GM21360 (cell line): ENCODE data around the gene PIP4K2C.
"Not testable (repeated sequence)": the region's sequence is repeated elsewhere in the genome, so short reads cannot be mapped to it uniquely, and the experiment has no call there.

ENCODE experiments used
- ATAC-seq: cut with Tn5 transposase; IDR thresholded peaks from one replicate; pipeline ENCODE4 v1.9.1; 2021; ENCODE audit warnings: mild to moderate bottlenecking, moderate library complexity; ENCODE audit not compliant: unreplicated experiment

PIP4K2C gene

GRCh38 chr12:57558864-57559263, 32.1 kb upstream of the PIP4K2C start:
- no peak for ATAC-seq

GRCh38 chr12:57560516-57560915, 30.5 kb upstream of the PIP4K2C start:
- no peak for ATAC-seq

DNA sequence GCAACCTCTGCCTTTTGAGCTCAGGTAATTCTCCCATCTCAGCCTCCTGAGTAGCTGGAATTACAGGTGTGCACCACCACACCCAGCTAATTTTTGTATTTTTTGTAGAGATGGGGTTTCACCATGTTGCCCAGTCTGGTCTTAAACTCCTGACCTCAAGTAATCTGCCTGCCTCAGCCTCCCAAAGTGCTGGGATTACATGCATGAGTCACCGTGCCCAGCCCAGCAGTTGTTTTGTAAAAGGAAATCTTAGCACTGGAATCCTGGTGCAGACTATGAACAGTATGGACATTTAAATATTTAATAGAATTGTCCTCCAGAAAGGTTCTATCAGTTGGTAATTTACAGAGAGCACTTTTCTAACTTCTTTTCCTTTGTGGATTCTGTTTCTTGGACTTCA, 29.9 kb upstream of the PIP4K2C start:
- ATAC-seq: not testable (repeated sequence)

- ATAC-seq: no peak
Measured at GRCh38 chr12:57563358-57563757, 27.6 kb upstream of the PIP4K2C start.

DNA sequence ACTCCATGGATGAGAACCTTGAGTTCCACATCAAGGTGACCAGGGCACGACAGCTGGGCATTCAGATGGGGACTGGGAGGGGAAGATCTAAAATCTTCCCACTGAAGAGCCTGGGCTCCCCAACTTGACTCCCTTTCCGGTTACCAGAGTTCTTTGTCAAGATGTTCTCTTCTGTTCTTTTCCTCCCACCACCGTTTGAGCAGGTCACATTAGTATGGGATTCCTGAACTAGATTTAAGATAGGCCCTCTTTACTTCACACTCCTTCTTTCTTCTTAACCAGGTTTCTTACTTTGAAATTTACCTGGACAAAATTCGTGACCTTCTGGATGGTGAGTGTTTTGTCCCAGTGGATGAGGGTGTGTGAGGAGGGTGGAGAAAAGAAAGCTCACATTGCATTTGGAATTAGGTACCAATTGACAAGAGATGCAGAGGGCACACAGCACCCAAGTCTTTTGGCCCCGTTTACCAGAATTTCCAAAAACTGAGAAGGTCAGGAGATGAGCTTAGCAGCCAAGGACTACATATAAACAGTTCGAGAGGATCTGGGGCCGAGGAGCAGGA, 26.7 kb upstream of the PIP4K2C start:
- ATAC-seq: no peak

DNA sequence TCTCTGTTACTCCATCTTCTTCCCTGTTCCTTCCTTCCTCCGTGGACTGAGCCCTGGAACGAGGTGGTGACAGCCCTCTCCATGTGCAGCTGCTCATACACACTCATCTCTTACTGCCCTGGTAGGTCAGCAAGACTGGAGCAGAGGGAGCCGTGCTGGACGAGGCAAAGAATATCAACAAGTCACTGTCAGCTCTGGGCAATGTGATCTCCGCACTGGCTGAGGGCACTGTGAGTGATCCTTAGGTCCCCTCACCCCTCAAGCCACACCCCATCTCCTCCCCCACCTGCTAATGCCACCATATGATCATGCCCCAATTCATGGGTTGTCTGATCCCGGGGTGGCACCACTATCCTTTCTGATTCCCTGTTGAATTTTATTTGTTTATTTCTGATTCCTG, 22.2 kb upstream of the PIP4K2C start:
- ATAC-seq: no peak

GRCh38 chr12:57569858-57570257, 21.1 kb upstream of the PIP4K2C start:
- no peak for ATAC-seq

- not testable (repeated sequence) for ATAC-seq
Measured at GRCh38 chr12:57570438-57570837, 20.6 kb upstream of the PIP4K2C start.

- no peak for ATAC-seq
Measured at GRCh38 chr12:57571926-57572762, 18.8 kb upstream of the PIP4K2C start.

DNA sequence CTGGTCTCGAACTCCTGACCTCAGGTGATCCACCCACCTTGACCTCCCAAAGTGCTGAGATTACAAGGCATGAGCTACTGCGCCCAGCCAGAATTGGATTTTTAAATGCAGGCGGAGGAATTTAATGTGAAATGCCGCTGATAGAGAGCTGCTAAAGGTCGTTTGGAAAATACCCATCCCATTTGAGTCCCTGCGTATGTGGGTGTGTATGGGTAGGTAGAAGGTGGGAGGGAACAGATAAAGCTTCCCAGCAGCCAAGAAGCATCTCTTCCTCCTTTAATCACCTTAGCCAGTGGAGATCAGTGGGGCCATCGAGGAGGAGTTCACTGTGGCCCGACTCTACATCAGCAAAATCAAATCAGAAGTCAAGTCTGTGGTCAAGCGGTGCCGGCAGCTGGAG, 16.2 kb upstream of the PIP4K2C start:
- no peak for ATAC-seq

DNA sequence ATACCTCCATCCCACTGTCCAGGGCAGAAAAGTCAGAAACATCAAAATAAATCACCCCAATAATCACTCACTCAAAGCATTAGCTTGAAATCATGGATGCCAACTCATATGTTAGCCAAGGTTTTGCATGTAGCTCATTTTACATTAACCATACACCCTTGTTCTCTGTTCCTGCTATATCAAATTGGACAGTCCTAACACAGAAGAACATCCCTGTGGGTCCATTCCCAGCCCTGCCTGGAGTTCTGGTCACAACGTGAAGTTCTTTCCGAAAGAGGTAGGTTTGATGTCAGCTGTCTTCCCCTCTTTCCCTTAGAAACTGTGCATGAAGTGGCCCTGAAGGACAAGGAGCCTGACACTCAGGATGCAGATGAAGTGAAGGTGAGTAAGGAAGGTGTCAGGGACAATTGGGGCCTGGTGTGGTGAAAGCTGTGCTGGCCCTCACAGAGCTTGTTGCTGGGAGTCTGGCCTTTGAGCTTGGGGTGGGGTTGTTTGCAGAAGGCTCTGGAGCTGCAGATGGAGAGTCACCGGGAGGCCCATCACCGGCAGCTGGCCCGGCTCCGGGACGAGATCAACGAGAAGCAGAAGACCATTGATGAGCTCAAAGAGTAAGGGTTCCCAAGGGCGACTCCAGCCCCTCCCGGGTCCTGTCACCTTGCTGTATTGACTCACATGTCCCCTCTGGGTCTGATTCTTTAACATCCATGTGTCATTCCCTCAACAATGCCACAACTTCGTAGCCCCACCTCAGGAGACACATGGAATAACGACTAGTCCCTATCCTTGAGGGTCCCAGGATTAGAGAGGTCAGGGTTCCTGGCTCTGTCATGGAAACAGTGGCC, 15.0 kb upstream of the PIP4K2C start:
- ATAC-seq: no peak

DNA sequence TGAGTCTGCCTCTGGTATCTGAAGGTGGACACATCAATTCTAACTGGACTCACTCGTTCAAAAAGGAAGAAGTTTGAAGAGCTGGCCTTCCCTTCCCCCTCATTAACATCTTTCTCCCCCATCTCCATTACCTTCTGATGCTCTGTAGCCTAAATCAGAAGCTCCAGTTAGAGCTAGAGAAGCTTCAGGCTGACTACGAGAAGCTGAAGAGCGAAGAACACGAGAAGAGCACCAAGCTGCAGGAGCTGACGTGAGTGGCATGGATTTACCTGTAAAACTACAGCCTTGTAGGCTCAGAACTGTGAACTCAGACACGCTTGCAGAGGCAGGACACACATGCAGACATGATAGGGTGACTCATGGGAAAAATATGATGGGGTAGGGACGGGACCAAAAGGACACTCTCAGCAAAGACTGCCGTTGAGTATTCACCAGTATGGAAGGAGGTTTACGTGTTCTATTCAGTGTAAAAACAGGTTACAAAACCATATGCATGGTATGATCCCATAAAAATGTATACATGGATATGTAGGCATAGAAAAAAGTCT, 14.3 kb upstream of the PIP4K2C start:
- ATAC-seq: no peak

GRCh38 chr12:57577981-57578758, 12.8 kb upstream of the PIP4K2C start:
- ATAC-seq: no peak

DNA sequence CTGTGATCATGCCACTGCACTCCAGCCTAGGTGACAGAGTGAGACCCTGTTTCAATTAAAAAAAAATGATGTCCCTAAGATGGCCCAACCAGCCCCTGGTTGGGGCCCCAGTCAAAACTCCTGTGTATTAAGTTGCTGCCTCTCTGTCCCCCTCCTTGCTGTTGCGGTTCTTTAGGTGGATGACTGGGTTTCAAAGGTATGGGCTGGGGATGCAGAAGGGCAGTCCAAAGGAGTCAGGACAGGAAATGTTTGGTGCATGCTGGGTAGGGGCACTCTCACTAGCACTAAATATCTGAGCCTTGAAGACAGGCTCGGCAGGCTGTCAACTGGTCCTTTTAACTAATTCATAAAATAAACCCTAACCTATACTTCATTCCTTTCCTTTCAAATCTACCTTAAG, 12.0 kb upstream of the PIP4K2C start:
- ATAC-seq: no peak

- no peak for ATAC-seq
Measured at GRCh38 chr12:57579677-57580465, 11.1 kb upstream of the PIP4K2C start.

GRCh38 chr12:57580466-57580795, 10.6 kb upstream of the PIP4K2C start:
- no peak for ATAC-seq

GRCh38 chr12:57581802-57582201, 9.2 kb upstream of the PIP4K2C start:
- ATAC-seq: no peak

- no peak for ATAC-seq
Measured at GRCh38 chr12:57582440-57582839, 8.6 kb upstream of the PIP4K2C start.

DNA sequence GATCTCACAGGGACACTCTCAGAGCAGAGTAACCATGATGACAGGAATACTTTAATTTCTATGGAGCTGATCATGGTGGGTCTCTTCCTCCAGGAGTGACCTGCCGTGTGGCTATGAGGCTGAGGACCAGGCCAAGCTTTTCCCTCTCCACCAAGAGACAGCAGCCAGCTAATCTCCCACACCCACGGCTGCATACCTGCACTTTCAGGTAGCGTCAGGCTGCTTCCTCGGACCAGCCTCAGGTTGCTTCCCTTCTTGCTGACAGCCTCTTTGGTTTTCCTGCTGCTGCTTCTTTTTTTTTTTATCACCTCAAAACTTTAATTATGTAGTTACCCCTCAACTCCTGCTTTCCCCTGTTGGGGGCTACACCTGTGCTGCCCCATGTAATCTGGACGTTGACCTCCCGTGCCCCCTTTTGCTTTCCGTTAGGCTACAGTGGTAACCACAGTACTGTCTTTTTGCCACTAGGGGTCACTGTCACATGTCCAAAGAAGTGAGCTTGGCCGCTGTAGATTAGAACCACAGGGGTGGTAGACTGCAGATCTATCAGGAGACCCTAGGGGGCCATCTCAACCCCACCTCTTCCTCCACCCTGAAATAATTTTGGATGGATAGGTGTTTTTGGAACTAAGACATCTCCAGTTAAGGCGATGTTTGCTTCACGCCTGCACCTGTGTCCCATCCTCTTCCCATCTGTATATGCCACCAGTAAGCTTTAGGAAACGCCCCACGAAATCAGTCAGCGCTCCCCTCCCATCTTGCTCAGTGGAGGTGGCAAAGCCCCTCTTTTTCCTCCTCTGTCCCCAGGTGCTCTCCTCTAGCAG, 7.8 kb upstream of the PIP4K2C start:
- peak; percentile 95 for ATAC-seq
